IPS DF 4.7 (cell line): ENCODE data around the gene B4GALT1.
"Not testable (repeated sequence)": the region's sequence is repeated elsewhere in the genome, so short reads cannot be mapped to it uniquely, and the experiment has no call there.

ENCODE experiments used
- DNase-seq: peaks from one replicate; pipeline ENCODE4 v3.0.0-alpha.2; 2013; ENCODE audit warnings: low spot score; ENCODE audit errors: extremely low read depth

Gene B4GALT1

GRCh38 chr9:33104401-33104800 lies 62.7 kb downstream of the B4GALT1 start:
- DNase-seq: no peak

GRCh38 chr9:33103501-33104281 lies 63.4 kb downstream of the B4GALT1 start:
- no peak for DNase-seq

- no peak for DNase-seq
These were observed 64.5 kb downstream of the B4GALT1 start for GRCh38 chr9:33102551-33103210.

GRCh38 chr9:33101104-33101951 lies 65.8 kb downstream of the B4GALT1 start:
- DNase-seq: no peak

- DNase-seq: no peak
These were observed 67.4 kb downstream of the B4GALT1 start for GRCh38 chr9:33099754-33100153.

- no peak for DNase-seq
These were observed 69.9 kb downstream of the B4GALT1 start for GRCh38 chr9:33097192-33097591.

- no peak for DNase-seq
These were observed 74.5 kb downstream of the B4GALT1 start for GRCh38 chr9:33092634-33093033.

- DNase-seq: not testable (repeated sequence)
These were observed 81.5 kb downstream of the B4GALT1 start for GRCh38 chr9:33085672-33086071.

GRCh38 chr9:33082538-33083326 lies 84.4 kb downstream of the B4GALT1 start:
- no peak for DNase-seq

- DNase-seq: no peak
These were observed 85.0 kb downstream of the B4GALT1 start for GRCh38 chr9:33082128-33082527.

GRCh38 chr9:33081128-33081851 lies 85.8 kb downstream of the B4GALT1 start:
- DNase-seq: peak; percentile 86

- DNase-seq: no peak
These were observed 86.6 kb downstream of the B4GALT1 start for GRCh38 chr9:33080534-33080933.

GRCh38 chr9:33076046-33077004 lies 90.8 kb downstream of the B4GALT1 start, which contains the start of gene SMU1:
Gene SMU1 (minus strand): TSS chr9:33076674. CDS start chr9:33076608, 66 bp downstream.
- peak; percentile 94 for DNase-seq

GRCh38 chr9:33068991-33069390 lies 98.1 kb downstream of the B4GALT1 start:
- DNase-seq: no peak

- DNase-seq: no peak
These were observed 101.7 kb downstream of the B4GALT1 start for GRCh38 chr9:33065157-33066076.
